SK-N-SH treated with all-trans-retinoic acid at 6 μM for 48 hours (cell line): ENCODE data around the gene CSF2.

ENCODE experiments used
- ARNTL ChIP-seq: fragments of 450-650 bp; formaldehyde crosslinking; IDR thresholded peaks from 2 replicates; pipeline ENCODE4 v1.5.0; 2020; ENCODE audit warnings: low read depth, mild to moderate bottlenecking, moderate library complexity, borderline replicate concordance
- CREB5 ChIP-seq: fragments of 250-450 bp; sonication (Bioruptor Pico); IDR thresholded peaks from 2 replicates; pipeline ENCODE4 v1.5.1; 2020; ENCODE audit warnings: low read depth, mild to moderate bottlenecking, moderate library complexity
- ESRRG ChIP-seq: fragments of 250-450 bp; sonication (Bioruptor Pico); IDR thresholded peaks from 2 replicates; pipeline ENCODE4 v1.6.1; 2021; ENCODE audit warnings: mild to moderate bottlenecking
- OSR1 ChIP-seq: fragments of 250-450 bp; sonication (Bioruptor Pico); IDR thresholded peaks from 2 replicates; pipeline ENCODE4 v1.8.0; 2022; ENCODE audit warnings: moderate library complexity, mild to moderate bottlenecking, inconsistent platforms
- PATZ1 ChIP-seq: fragments of 250-450 bp; sonication (Bioruptor Pico); IDR thresholded peaks from 2 replicates; pipeline ENCODE4 v1.8.0; 2020; ENCODE audit warnings: mild to moderate bottlenecking, moderate library complexity, borderline replicate concordance
- PPARA ChIP-seq: fragments of 250-450 bp; sonication (Bioruptor Pico); IDR thresholded peaks from 2 replicates; pipeline ENCODE4 v1.5.0; 2020; ENCODE audit warnings: mild to moderate bottlenecking, borderline replicate concordance
- RARB ChIP-seq: fragments of 250-450 bp; sonication (Bioruptor Pico); IDR thresholded peaks from 2 replicates; pipeline ENCODE4 v1.8.0; 2021; ENCODE audit warnings: mild to moderate bottlenecking, moderate library complexity
- SNAI2 ChIP-seq: fragments of 250-450 bp; sonication (Bioruptor Pico); IDR thresholded peaks from 2 replicates; pipeline ENCODE4 v1.5.0; 2020; ENCODE audit warnings: mild to moderate bottlenecking, moderate library complexity
- TOX ChIP-seq: fragments of 250-450 bp; sonication (Bioruptor Pico); IDR thresholded peaks from 2 replicates; pipeline ENCODE4 v1.8.0; 2021; ENCODE audit warnings: mild to moderate bottlenecking, moderate library complexity, borderline replicate concordance
- ZFP30 ChIP-seq: fragments of 450-650 bp; formaldehyde crosslinking; IDR thresholded peaks from 2 replicates; pipeline ENCODE4 v1.5.0; 2022; ENCODE audit warnings: mild to moderate bottlenecking, moderate library complexity
- ZNF565 ChIP-seq: fragments of 450-650 bp; formaldehyde crosslinking; conservative IDR thresholded peaks from 2 replicates; pipeline ENCODE4 v1.5.0; 2020; ENCODE audit warnings: low read depth, mild to moderate bottlenecking, moderate library complexity

GRCh38 chr5:132103332-132103951 lies 29.9 kb downstream of the CSF2 start:
- no peak for TF ChIP-seq OSR1 (CRISPR knock-in tag)
- no peak for TF ChIP-seq PATZ1 (CRISPR knock-in tag)
- TF ChIP-seq TOX (CRISPR knock-in tag) = no peak
- TF ChIP-seq ESRRG (CRISPR knock-in tag) = no peak
- no peak for TF ChIP-seq CREB5 (CRISPR knock-in tag)
- no peak for TF ChIP-seq ZFP30 (CRISPR knock-in tag)
- no peak for TF ChIP-seq SNAI2 (CRISPR knock-in tag)
- TF ChIP-seq ZNF565 (CRISPR knock-in tag) = no peak
- TF ChIP-seq RARB = no peak
- no peak for TF ChIP-seq PPARA (CRISPR knock-in tag)
- no peak for TF ChIP-seq ARNTL (CRISPR knock-in tag)
